ENCODE measurements around the gene NUDT1.

Gene NUDT1

DNA sequence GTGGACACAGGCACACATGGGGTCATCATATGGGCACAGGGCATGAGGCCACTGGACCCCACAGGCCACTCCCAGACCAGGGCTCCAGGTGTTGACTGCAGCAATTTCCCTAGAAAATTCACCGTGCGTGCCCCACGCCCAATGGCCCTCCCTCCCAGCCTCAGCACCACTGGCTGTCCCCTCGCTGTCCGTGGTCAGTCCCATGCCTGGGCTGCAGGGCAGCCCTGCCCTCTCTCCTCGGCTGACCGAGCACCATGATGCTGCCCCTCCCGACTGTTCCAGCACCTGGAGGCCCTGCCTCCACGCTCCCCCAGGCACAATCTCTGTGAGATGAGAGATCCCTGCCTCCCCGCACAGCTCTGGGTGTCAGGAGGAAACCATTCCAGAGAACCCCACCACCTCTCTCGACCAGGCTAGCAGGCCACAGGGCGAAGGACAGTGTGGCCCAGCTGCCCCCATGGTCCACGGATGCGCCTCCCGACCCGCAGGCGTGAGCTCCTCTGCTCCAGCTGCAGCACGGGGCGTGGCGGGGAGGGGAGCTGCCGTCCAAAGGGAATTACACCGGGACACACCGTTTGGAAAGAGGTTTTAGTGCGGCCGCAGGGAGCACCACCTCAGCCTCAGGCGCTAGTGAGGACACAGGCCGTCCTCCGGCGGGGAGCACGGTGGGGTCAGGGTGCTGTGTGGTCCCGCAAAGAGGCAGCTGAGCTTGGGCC is 12.6 kb downstream of the NUDT1 start:
- no peak for DNase-seq (ENCODE audit: low read depth)
- no peak overlapping the region for H3K4me3 ChIP-seq (ENCODE audit: low read depth, low read length)
- TF ChIP-seq, protein P1, sequence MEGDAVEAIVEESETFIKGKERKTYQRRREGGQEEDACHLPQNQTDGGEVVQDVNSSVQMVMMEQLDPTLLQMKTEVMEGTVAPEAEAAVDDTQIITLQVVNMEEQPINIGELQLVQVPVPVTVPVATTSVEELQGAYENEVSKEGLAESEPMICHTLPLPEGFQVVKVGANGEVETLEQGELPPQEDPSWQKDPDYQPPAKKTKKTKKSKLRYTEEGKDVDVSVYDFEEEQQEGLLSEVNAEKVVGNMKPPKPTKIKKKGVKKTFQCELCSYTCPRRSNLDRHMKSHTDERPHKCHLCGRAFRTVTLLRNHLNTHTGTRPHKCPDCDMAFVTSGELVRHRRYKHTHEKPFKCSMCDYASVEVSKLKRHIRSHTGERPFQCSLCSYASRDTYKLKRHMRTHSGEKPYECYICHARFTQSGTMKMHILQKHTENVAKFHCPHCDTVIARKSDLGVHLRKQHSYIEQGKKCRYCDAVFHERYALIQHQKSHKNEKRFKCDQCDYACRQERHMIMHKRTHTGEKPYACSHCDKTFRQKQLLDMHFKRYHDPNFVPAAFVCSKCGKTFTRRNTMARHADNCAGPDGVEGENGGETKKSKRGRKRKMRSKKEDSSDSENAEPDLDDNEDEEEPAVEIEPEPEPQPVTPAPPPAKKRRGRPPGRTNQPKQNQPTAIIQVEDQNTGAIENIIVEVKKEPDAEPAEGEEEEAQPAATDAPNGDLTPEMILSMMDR (conservative IDR thresholded peaks at IDR 0.05; ENCODE audit: low read depth, low read length) = no peak

DNA sequence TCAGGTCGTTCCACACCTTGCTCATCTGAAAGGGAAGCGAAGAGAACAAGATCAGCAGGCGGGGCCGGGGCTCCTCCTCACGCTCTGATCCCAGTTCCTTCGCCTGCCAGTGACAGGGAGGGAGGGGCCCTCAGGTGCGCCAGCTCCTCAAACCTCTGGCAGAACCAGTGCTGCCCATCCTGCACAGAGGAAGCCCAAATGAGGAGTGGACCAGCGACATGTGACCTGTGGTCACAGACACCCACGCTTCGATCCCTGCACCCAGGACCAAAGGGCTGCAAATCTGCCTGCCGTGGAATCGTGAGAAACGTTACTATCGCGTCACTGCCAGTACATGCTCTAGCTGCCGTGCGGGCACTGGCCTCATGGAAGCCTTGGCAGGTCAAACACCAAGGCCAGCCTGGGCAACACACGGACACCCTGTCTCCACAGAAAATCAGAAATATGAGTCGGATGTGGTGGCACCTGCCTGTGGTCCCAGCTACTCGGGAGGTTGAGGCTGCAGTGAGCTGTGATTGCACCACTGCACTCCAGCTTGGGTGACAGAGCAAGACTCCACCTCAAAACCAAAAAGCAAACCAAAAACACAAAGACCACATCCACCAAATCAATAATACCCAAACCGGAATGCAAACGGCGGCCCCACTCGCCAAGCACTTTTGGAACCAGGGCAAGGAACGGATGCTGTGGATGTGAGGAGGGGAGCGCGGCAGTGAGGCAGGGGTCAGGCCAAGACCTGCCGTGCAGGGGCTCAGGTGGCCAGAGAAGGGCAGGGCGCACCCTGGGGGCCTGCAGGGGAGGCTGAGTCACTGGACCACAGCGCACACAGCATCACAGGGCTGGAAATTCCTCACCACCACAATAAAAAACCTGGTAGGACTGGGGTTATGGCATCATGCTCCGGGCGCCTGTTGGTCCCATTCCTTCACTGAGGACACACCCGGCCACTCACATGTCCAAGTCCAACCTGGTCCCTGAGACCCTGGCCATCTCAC is 13.4 kb downstream of the NUDT1 start:
- peak; percentile 56 for DNase-seq (ENCODE audit: low read depth)
- no peak overlapping the region for H3K4me3 ChIP-seq (ENCODE audit: low read depth, low read length)
- TF ChIP-seq, protein P1 (conservative IDR thresholded peaks at IDR 0.05; ENCODE audit: low read depth, low read length) = no peak

DNA sequence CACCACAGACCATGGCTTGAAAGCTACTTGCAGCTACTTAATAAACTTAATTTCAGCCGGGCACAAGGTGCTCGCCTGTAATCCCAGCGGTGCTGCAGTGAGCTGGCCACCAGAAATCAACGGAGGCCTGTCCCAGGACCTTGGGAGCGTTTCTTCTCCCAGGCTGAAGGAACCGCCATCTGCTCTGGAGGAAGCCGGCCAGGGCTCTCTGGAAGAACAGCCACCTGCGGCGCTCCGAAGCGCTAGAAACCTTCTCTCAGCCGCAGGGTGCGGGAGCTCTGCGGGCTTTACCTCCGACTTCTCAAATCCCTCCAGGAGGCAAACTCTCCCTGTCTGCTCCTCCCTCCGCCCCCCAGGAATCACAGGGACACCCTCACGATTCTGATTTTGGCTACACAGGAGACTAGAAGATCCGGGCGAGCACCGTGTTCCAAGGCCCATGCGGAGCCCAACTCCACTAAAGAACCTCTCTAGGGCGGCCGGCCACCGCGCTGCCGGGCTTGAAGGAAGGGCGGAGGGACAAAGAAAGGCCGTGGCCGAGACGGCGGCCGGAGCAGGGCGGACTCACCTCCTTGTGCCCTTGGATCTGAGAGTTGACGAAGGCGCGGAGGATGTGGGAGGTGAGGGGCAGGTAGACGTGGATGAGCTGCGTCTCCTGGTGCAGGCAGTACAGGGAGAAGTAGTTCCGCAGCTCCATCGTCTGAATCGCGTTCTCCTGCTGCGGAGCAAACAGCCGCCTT is 14.4 kb downstream of the NUDT1 start:
- TF ChIP-seq, protein P1 (conservative IDR thresholded peaks at IDR 0.05; ENCODE audit: low read depth, low read length) = no peak
- no peak for DNase-seq (ENCODE audit: low read depth)
- H3K4me3 ChIP-seq (ENCODE audit: low read depth, low read length) = no peak overlapping the region

DNA sequence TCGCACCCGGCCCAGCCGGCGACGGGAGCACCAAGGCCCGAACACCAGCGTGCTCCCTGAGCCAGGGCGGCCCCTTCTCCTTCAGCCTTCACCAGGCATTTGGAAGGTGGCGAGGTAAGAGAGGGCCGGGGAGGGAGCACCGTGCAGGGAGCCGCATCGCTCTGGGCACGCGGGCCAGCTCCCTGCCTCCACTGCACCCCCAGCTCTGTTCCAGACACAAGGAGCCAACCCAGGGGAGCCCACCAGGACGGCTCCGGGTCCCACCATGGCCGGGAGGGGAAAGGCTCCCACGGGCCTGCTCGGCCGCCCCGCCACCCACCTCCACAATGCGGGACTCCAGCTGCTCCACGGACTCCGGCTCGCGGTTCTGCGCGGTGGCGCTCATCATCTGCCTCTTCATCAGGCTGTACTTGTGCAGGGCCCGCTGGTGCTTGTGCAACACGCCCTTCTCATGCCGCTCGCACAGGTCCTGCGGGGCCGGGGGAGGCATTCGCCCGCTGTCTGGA is 15.1 kb downstream of the NUDT1 start:
- TF ChIP-seq, protein P1 (conservative IDR thresholded peaks at IDR 0.05; ENCODE audit: low read depth, low read length) = no peak

DNA sequence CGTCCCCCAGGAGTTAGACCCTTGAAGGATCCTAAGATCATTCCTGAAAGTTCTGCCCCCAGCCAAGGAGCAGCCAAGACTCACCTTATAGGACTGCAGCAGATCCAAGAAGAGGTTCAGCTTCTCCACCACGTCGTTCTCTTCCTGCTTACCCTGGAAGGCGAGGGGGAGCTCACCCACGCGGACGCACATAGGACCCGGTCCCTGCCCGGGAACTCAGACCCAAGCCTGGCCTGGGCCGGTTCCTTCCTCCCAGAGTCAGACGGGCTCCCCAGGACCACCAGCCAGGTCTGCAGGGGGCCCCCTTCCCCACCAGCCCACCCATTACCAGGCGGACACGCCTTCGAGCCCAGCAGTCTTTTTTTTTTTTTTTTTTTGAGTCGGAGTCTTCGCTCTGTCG is 15.6 kb downstream of the NUDT1 start:
- TF ChIP-seq, protein P1 (conservative IDR thresholded peaks at IDR 0.05; ENCODE audit: low read depth, low read length) = no peak

More for the DNA sequence above, 15.1 kb downstream of the NUDT1 start:
- no peak for DNase-seq (ENCODE audit: low read depth)
- H3K4me3 ChIP-seq (ENCODE audit: low read depth, low read length) = no peak overlapping the region

DNA sequence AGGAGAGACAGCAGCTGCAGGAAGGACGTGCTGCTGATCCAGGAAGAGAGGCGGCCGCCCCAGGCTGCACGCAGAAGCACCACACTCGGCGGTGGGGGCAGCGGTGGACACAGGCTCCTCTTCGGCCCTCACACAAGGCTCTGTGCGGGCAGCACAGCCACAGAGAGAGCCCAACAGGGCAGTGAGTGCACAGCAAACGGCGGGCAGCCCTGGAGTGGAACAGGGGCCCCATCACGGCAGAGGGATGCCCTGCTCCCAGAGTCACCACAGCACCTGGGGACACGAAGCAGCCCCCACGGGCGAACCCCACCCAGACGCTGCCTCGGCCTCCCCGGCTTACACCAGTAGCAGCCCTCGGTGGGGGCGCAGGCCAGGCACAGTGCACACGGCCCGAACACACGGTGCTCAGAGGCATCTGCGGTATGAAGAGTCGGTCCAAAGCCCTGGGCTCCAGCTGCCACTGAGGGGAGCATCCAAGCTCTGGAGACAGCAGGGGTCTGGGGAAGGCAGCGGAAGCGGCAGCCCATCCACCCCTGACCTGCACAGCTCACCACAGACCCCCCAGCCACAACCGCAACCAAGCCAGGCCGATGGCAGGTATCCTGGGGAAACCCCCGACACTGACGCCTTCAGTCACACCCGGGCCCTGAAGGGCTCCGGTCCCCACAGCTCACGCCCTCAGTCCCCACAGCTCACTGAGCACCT is 16.8 kb downstream of the NUDT1 start:
- DNase-seq (ENCODE audit: low read depth) = no peak
- H3K4me3 ChIP-seq (ENCODE audit: low read depth, low read length) = no peak overlapping the region
- TF ChIP-seq, protein P1 (conservative IDR thresholded peaks at IDR 0.05; ENCODE audit: low read depth, low read length) = no peak

More for the DNA sequence above, 15.6 kb downstream of the NUDT1 start:
- no peak overlapping the region for H3K4me3 ChIP-seq (ENCODE audit: low read depth, low read length)
- no peak for DNase-seq (ENCODE audit: low read depth)

Measured in choroid plexus epithelial cell (primary cell).